ENCODE data around the gene VEPH1. TPM values are rescaled to one million over a fixed set of nuclear protein-coding genes. Genes with fewer than 3 reads are reported as not detected.
"Not testable (repeated sequence)": the region's sequence is repeated elsewhere in the genome, so short reads cannot be mapped to it uniquely, and the experiment has no call there.

VEPH1 gene
- total RNA-seq, 2 donors from 2014 or later = 0.21 TPM; not detected in 1

GRCh38 chr3:157355276-157355675, 147.9 kb downstream of the VEPH1 start:
- Histone ChIP-seq H3K36me3 (no peaks in the 10 kb centered on the region), H3K9me3 (no peaks in the 10 kb centered on the region), H3K27me3 (replicated peaks; ENCODE audit: insufficient read depth) (no peaks in the 10 kb centered on the region), H3K4me3 (no peak overlapping the region), H3K4me1 (ENCODE audit: control insufficient read depth in 1 of 2, low read depth in 2 of 2) (no peaks in the 10 kb centered on the region), H3K27ac (no peak overlapping the region)
- ATAC-seq (ENCODE audit: insufficient number of reproducible peaks, low FRiP score, low read depth) = no peak
- DNase-seq (ENCODE audit: low spot score) = no peak
- no peak for TF ChIP-seq CTCF (IDR thresholded peaks at IDR 0.05)

- Histone ChIP-seq H3K36me3 (no peaks in the 10 kb centered on the region), H3K27ac (no peak overlapping the region), H3K27me3 (replicated peaks; ENCODE audit: insufficient read depth) (no peaks in the 10 kb centered on the region), H3K4me3 (no peak overlapping the region), H3K4me1 (ENCODE audit: control insufficient read depth in 1 of 2, low read depth in 2 of 2) (no peaks in the 10 kb centered on the region), H3K9me3 (no peaks in the 10 kb centered on the region)
- no peak for TF ChIP-seq CTCF (IDR thresholded peaks at IDR 0.05)
- DNase-seq (ENCODE audit: low spot score) (no peak), ATAC-seq (ENCODE audit: insufficient number of reproducible peaks, low FRiP score, low read depth) (no peak)
Measured at GRCh38 chr3:157354722-157355121, 148.5 kb downstream of the VEPH1 start.

- H3K27me3 ChIP-seq (replicated peaks; ENCODE audit: insufficient read depth) = no peaks in the 10 kb centered on the region
- no peak overlapping the region for H3K4me3 ChIP-seq
- no peaks in the 10 kb centered on the region for H3K9me3 ChIP-seq
- H3K27ac ChIP-seq = no peak overlapping the region
- H3K4me1 ChIP-seq (ENCODE audit: control insufficient read depth in 1 of 2, low read depth in 2 of 2) = no peaks in the 10 kb centered on the region
- TF ChIP-seq CTCF (IDR thresholded peaks at IDR 0.05) = no peak
- H3K36me3 ChIP-seq = no peaks in the 10 kb centered on the region
- ATAC-seq (ENCODE audit: insufficient number of reproducible peaks, low FRiP score, low read depth) (no peak), DNase-seq (ENCODE audit: low spot score) (no peak)
Measured at GRCh38 chr3:157354254-157354653, 149.0 kb downstream of the VEPH1 start.

- Histone ChIP-seq H3K9me3 (no peaks in the 10 kb centered on the region), H3K4me1 (ENCODE audit: control insufficient read depth in 1 of 2, low read depth in 2 of 2) (no peaks in the 10 kb centered on the region)
- no peak for TF ChIP-seq CTCF (IDR thresholded peaks at IDR 0.05)
Measured at GRCh38 chr3:157353652-157354051, 149.6 kb downstream of the VEPH1 start.

GRCh38 chr3:157351981-157352380, 151.2 kb downstream of the VEPH1 start:
- TF ChIP-seq CTCF (IDR thresholded peaks at IDR 0.05) = no peak

More at GRCh38 chr3:157353652-157354051, 149.6 kb downstream of the VEPH1 start:
- ATAC-seq (ENCODE audit: insufficient number of reproducible peaks, low FRiP score, low read depth) (no peak), DNase-seq (ENCODE audit: low spot score) (no peak)
- Histone ChIP-seq H3K4me3 (no peak overlapping the region), H3K36me3 (no peaks in the 10 kb centered on the region), H3K27me3 (replicated peaks; ENCODE audit: insufficient read depth) (no peaks in the 10 kb centered on the region), H3K27ac (no peak overlapping the region)

GRCh38 chr3:157350651-157351050, 152.6 kb downstream of the VEPH1 start:
- not testable (repeated sequence) for DNase-seq (ENCODE audit: low spot score); H3K4me3 ChIP-seq; H3K9me3 ChIP-seq; H3K27me3 ChIP-seq (replicated peaks; ENCODE audit: insufficient read depth); H3K36me3 ChIP-seq; ATAC-seq (ENCODE audit: insufficient number of reproducible peaks, low FRiP score, low read depth); H3K27ac ChIP-seq; H3K4me1 ChIP-seq (ENCODE audit: control insufficient read depth in 1 of 2, low read depth in 2 of 2)

More at GRCh38 chr3:157351981-157352380, 151.2 kb downstream of the VEPH1 start:
- Histone ChIP-seq H3K27me3 (replicated peaks; ENCODE audit: insufficient read depth) (no peaks in the 10 kb centered on the region), H3K27ac (no peak overlapping the region), H3K4me3 (no peak overlapping the region), H3K36me3 (no peaks in the 10 kb centered on the region), H3K9me3 (no peaks in the 10 kb centered on the region), H3K4me1 (ENCODE audit: control insufficient read depth in 1 of 2, low read depth in 2 of 2) (no peaks in the 10 kb centered on the region)
- DNase-seq (ENCODE audit: low spot score) (no peak), ATAC-seq (ENCODE audit: insufficient number of reproducible peaks, low FRiP score, low read depth) (no peak)

GRCh38 chr3:157348304-157349075, 154.7 kb downstream of the VEPH1 start:
- not testable (repeated sequence) for H3K27ac ChIP-seq; H3K4me1 ChIP-seq (ENCODE audit: control insufficient read depth in 1 of 2, low read depth in 2 of 2); DNase-seq (ENCODE audit: low spot score); ATAC-seq (ENCODE audit: insufficient number of reproducible peaks, low FRiP score, low read depth); H3K9me3 ChIP-seq; H3K27me3 ChIP-seq (replicated peaks; ENCODE audit: insufficient read depth); H3K4me3 ChIP-seq; H3K36me3 ChIP-seq
